ENCODE measurements around the gene DBI.

DNA sequence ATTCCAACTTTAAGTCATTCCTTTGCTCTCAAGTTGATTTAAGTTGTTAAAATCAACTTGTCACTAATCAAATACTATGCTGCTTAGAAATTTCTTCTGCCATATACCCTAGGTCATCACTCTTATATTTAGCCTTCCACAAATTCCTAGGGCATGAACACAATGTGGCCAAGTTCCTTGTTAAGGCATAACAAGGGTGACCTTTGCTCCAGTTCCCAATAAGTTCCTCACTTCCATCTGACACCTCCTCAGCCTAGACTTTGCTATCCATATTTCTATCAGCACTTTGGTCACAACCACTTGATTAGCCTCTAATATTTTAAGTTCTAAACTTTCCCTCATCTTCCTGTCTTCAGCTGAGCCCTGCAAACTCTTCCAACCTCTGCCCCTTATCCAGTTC lies 55.0 kb downstream of the DBI start:
- no peak for TF ChIP-seq CTCF (IDR thresholded peaks at IDR 0.05)
- TF ChIP-seq POLR2A (IDR thresholded peaks at IDR 0.05): no peak

Measured in heart left ventricle (tissue), 13 donors.